ENCODE data around the gene LARP4B.
"Not testable (repeated sequence)": the region's sequence is repeated elsewhere in the genome, so short reads cannot be mapped to it uniquely, and the experiment has no call there.

LARP4B gene

GRCh38 chr10:784403-785088 lies 147.0 kb downstream of the LARP4B start:
- DNase-seq, result peak; percentile 75

DNA sequence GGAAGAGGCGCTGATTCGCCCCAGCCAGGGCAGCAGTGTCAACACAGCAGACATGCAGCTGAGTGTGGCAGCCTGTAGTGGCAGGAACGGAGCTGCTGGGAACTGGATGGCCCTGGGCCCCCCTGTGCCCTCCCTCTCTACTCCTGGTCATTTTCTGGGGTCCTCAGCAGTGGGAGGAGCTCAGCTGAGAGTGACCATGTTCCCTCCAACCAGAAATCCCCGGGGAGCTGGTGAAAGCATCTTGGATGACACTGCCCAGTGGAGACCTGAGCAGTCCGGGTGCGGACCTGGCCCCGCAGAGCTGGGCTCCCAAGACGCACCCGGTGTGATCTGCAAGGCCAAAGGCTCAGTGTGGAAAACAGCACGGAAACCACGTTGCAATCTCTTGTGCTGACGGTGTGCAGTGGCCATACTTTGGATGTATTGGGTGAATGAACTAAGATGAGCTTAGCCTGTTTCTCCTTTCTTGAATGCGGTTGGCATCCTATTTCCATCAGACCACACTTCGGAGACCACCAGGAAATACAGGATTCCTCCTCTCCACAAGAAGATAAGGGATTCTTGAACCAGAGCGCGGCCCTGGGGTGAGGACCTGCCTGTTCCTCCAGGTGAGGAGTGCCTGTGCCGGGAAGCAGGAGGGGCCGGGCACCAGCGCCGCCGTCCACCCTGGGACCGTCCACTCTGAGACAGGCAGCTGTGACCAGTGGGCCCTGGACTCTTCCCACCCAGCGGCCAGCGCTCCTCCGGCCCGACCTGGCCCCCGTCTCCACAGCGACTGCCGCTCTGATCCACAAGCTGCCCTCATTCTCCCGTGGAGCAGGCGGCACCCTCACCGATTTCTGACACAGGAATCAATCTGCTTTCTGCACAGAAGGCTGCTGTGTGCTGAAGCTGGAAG lies 148.5 kb downstream of the LARP4B start:
- no peak for DNase-seq

- DNase-seq, result no peak
Observed at GRCh38 chr10:780536-781524, 150.7 kb downstream of the LARP4B start.

- no peak for DNase-seq
Observed at GRCh38 chr10:778626-779330, 152.7 kb downstream of the LARP4B start.

DNA sequence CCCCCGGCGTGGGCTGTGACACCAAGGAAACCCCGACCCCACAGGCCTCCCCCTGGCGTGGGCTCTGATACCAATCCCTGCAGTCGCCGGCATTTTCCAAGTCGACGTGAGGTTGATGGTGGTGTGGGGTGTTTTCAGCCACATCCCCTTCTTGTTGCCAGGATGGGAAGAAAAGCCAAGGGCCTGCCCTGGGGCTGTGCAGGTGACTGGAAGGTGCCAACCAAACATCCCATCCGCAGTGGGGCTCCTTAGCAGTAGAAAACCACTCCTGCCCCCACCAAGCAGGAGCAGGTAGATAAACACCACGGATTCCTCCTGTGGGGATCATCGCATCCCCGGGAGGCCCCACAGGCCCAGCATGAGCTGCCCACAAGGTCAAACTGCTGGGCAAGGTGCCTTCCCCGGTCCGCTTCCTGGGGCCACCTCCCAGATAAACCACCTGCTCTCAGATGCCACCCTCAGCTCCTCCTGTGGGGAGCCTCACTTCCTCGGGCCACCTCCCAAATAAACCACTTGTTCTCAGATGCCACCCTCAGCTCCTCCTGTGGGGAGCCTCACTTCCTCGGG lies 153.5 kb downstream of the LARP4B start:
- DNase-seq, result no peak

DNA sequence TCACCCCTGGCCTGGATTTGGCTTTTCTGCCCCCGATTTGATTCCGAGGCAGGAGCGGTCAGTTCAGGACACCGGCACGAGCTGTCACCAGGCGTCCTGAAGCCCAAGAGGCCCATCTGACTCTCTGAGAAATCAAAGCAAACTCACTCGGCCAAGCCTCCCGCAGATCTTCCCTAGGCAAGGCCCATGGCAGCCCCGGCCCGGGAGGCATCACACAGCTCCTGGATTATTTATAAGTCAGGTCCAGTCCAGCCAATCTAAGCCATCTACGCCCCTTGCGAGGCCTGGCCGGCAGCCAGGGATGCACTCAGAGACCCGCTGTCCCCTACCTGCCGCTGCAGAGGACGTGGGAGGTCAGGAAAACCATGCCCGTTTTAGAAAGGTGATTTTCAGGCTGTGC lies 154.7 kb downstream of the LARP4B start:
- no peak for DNase-seq

DNA sequence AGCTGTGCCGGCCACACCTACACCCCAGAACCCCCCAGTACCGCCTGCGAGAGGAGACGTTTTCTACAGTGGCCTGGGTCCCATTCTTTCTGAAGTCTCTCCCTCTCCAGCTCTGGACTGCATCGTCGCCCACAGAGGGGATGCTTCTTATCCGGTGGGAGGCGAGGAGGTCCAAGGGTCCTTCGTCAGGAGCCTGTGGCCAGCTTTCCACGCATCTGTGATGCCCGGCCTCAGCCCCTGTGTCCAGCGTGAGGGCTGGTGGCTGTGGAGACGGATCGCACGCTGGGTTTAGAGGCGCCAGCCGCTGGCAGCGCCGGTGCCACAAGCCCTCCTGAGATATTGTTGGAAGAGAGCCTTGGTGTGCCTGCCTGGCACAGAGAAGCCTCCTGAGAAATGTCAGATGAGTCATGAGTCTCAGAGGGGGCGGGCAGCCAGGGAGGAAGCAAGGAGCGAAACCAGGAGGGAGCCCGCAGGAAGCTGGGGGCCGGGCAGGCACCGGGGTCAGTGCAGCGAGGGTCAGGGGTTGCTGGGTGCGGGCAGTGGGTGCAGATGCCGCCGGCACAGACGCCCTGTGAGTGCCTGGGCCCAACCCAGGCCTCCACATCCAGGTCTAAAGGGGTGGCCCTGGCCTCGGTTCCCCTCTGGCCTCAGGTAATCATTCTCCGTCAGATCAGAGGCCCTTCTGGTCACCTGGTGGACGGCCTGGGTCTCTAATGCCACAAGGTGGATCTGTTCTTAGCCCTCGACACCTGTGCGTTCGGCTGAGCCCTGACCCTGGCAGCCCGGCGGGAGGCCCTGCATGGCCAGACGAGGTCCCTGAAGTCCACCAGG lies 156.0 kb downstream of the LARP4B start:
- no peak for DNase-seq

DNA sequence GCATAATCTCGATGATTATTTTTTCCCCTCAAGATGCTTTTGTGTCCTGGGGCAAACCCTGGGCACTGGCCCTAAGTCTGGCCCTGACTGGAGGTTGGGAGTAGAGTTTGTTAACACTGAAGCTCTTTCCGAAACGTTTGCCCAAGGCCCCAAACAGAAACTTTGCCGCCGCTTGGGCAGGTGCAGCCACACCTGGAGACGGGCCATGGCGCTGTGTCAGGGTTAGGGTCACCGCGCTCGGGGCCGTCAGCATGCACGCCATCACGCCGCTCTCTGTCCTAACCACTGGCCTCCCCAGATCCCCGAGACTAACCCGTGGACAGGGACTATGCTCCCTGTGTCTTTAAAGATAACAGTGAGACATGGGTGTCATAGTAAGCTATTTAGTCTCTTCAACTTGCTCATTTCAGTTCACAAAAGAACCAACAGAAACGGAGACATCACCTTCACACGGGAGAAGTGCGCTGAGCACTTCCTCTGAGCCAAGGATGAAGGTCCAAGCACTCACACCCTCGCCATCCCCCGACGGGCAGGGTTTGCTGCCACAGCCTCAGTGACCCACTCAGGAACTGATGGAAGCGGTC lies 156.8 kb downstream of the LARP4B start:
- no peak for DNase-seq

GRCh38 chr10:774223-774622 lies 157.3 kb downstream of the LARP4B start:
- DNase-seq, result no peak

DNA sequence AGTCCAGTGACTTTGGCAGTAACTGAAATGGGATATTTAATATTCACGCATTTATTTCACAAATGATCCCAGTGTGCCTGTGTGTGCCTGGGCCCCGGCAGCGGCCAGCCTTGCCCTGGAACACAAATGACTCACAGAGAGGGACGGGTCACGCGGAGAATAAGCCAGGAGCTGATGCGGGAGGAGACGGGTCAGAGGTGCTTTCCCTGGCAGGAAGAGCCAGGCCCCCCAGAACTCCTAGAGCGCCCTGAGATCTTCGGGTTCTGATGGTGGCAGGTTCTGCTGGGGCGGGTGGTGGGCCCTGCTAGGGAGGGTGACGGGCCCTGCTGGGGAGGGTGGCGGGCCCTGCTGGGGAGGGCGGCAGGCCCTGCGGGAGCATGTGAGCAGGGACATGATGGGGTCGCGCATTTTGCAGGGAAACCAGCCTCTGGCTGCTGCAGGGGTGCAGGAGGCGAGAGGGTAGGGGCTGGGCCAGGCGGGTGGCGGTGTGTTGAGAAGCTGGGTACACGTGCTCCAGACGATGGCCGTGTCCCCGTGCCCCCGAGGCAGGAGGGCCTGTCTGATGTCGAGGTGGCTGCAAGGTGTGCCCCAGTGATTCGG lies 157.8 kb downstream of the LARP4B start:
- DNase-seq, result no peak

GRCh38 chr10:772227-772637 lies 159.3 kb downstream of the LARP4B start:
- no peak for DNase-seq

GRCh38 chr10:771647-772046 lies 159.9 kb downstream of the LARP4B start:
- no peak for DNase-seq

DNA sequence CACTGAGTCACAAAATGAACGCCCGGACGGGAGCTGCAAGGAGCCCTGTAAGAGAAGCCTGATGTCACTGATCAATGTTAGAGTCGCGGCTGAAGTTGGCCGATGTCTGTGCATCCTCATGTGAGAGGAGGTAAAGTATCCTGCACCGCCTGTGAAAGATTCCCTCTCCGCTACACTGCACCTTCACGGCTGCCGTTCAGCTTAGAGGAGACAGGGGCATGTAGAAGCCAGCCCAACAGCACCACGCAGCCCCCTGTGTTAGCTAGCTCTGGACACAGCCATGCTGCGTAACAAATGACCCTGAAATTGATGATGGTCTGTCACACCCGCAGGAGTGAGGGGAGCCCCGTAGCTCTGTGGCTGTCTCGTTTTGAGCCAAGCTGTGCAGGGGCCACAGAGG lies 160.5 kb downstream of the LARP4B start:
- DNase-seq, result no peak

DNA sequence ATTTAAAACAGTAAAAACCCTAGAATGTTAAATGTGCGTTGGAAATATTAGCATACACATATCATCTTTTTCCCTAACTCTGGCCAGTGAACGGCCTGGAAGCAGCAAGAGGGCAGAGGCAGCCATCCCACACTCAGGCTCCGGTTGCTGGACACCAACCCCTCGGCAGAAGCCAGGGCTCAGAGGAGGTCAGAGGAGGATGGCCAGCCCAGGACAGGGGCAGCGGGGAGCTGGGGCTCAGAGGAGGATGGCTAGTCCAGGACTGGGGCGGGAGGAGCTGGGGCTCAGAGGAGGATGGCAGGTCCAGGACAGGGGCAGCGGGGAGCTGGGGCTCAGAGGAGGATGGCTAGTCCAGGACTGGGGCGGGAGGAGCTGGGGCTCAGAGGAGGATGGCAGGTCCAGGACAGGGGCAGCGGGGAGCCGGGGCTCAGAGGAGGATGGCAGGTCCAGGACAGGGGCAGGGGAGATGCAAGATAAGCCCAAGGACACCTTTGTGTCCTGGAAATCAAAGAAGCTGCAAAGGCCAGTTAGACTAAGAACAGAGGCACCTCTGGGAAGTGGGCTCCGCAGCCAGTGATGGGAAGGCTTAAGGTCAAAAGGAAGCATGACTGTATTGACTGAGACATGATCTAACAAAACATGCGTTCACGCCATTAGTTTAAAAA lies 161.3 kb downstream of the LARP4B start:
- not testable (repeated sequence) for DNase-seq

- DNase-seq, result no peak
Observed at GRCh38 chr10:767794-768193, 163.7 kb downstream of the LARP4B start.

GRCh38 chr10:767211-767610 lies 164.3 kb downstream of the LARP4B start:
- peak; percentile 8 for DNase-seq

DNA sequence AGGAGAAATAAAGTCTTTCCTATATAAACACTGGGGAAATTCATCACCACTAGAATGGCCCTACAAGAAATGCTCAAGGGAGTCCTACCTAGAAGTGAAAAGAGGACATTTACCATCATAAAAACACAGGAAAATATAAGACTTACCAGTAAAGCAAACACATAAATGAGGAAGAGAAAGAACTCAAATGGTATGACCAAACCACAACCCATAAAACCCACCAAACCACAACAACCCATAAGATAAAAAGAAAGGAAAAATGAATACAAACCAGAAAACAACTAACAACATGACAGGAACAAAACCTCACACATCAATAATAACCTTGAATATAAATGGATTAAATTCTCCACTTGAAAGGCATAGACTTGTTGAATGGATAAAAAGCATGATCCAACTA lies 170.1 kb downstream of the LARP4B start:
- no peak for DNase-seq

- no peak for DNase-seq
Observed at GRCh38 chr10:760622-761021, 170.9 kb downstream of the LARP4B start.

DNA sequence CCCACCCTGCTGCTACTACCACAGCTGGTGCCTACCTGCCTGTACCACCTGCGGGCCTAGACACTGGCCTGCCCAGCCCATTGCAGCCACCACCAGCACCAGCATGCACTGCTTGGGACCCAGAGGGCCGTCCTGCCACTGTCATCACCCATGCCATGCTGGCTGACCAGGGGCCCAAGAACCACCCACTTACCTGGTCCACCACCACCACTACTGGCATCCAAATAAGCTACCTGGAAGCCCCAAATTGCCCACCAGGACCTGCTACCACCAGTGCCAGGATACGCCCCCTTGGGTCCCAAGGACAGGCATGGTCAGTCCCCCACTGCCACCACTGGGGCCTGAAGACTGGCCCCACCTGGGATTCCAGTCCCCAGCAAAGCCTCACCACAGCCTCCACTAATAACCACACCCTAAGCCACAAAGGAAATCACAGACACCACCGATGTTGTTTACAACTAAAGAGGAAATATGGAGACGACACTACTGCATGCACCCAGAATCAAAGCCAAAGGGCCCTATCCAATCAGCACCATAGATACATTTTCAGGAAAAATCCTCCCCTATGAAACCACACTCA lies 171.5 kb downstream of the LARP4B start:
- DNase-seq, result no peak

Measured in NCI-H82 (cell line).